Measurements from ENCODE around the gene GTF2H2C_2.
"Not testable (repeated sequence)": the region's sequence is repeated elsewhere in the genome, so short reads cannot be mapped to it uniquely, and the experiment has no call there.

The GTF2H2C_2 gene

DNA sequence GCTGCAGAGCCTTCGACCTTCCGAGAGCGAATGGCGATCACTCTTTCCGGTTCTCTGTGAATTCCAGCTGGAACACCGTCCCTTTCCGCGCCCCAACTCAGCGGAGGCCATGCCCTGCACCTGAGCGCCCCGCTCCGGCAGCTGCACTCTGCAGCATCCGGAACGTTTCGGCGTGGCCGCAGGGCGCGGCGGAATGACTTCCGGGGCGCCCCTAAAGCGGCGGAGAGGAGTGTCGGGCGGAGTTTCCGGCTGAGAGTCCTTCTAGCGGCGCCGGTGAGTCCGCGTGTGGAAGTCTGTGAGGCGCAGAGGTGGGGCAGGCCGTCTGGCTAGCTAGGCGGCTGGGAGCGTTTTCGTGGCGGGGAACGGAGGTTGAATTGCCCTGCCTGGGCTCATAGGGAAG, at the start of gene GTF2H2C_2:
Gene GTF2H2C_2, plus strand, starts transcription at position 252 of the 400 bp plus-strand sequence.
- not testable (repeated sequence) for H3K27me3 ChIP-seq (ENCODE audit: insufficient read depth, low read length); H3K4me1 ChIP-seq (ENCODE audit: insufficient read depth, low read length); H3K9me3 ChIP-seq (ENCODE audit: insufficient read depth, low read depth, low read length); H3K27ac ChIP-seq (ENCODE audit: low read depth, low read length); H3K4me3 ChIP-seq (ENCODE audit: low read length); H3K36me3 ChIP-seq (ENCODE audit: insufficient read depth, low read length); H3K9ac ChIP-seq (ENCODE audit: low read depth, low read length)
- no CpG with 5 or more reads among the region's 39 CpGs for WGBS

DNA sequence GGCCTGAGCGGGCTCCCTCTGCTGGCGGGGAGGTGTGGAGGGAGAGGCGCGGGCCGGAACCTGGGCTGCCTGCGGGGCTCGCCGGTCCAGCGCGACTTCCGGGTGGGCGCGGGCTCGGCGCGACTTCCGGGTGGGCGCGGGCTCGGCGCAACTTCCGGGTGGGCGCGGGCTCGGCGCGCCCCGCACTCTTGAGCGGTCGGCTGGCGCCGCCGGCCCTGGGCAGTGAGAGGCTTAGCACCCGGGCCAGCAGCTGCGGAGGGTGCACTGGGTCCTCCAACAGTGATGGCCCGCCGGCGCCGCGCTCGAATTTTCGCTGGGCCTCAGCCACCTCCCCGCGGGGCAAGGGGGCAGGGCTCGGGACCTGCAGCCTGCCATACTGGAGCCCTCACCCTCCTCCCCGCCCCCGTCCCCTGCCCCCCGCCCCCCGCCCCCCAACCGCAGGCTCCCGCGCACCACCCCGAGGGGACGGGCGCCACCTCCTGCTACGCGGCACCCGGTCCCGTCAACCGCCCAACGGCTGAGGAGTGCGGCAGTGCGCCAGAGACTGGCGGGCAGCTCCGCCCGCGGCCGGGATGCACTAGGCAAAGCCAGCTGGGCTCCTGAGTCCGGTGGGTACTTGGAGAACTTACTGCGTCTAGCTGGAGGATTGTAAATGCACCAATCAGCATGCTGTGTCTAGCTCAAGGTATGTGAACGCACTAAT, 14.0 kb upstream of the GTF2H2C_2 start:
- H3K27me3 ChIP-seq (ENCODE audit: insufficient read depth, low read length); H3K9me3 ChIP-seq (ENCODE audit: insufficient read depth, low read depth, low read length); H3K4me1 ChIP-seq (ENCODE audit: insufficient read depth, low read length); H3K36me3 ChIP-seq (ENCODE audit: insufficient read depth, low read length): not testable (repeated sequence)
- Histone ChIP-seq H3K9ac (ENCODE audit: low read depth, low read length) (peak overlapping the region; percentile 55; the same call in 1 of the 2 replicates), H3K27ac (ENCODE audit: low read depth, low read length) (peak overlapping the region; percentile 30; the same call in 1 of the 2 replicates), H3K4me3 (ENCODE audit: low read length) (peak overlapping the region; percentile 62)
- under 1% methylated on average over 26 of the region's 71 CpGs for WGBS

DNA sequence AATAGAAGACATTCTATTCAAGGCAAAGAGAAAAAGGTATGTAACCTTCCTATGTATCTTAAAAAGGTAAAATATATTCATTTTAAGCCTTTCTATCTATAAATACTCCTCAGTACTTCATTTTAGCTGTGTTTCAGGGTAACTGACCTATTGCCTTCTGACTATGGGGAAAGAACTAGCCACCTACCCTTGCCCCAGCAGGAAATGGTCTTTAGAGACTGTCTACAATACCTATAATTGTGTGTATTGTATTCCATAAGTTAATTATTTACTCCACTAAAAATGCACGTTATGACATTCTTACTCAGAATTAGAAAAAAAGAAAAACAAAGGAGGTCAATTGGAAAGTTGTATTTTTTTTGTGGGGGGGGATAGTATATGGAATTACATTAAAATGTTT, 6.2 kb downstream of the GTF2H2C_2 start:
- not testable (repeated sequence) for H3K27ac ChIP-seq (ENCODE audit: low read depth, low read length); H3K9ac ChIP-seq (ENCODE audit: low read depth, low read length); H3K4me3 ChIP-seq (ENCODE audit: low read length); H3K36me3 ChIP-seq (ENCODE audit: insufficient read depth, low read length); H3K9me3 ChIP-seq (ENCODE audit: insufficient read depth, low read depth, low read length); H3K27me3 ChIP-seq (ENCODE audit: insufficient read depth, low read length); H3K4me1 ChIP-seq (ENCODE audit: insufficient read depth, low read length)
- no CpG with 5 or more reads among the region's 1 CpG for WGBS

DNA sequence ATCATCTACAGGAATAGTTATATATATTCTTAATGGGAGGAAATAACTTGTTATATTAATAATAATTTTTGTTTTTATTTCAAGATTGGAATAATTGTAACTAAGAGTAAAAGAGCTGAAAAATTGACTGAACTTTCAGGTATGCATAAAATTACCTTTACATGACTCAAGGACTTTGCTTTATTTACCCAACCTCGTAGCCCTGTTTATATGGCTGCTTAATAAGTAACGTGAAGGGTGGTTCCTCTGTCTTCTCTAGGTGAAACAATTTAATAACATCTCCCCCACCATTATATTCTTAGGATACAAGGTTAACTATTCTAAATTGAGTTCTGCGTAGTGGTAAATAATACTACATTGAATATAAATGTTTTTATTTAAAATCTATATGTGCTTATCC, 8.0 kb downstream of the GTF2H2C_2 start:
- WGBS, result no CpG with 5 or more reads among the region's 3 CpGs
- not testable (repeated sequence) for H3K9ac ChIP-seq (ENCODE audit: low read depth, low read length); H3K4me1 ChIP-seq (ENCODE audit: insufficient read depth, low read length)

DNA sequence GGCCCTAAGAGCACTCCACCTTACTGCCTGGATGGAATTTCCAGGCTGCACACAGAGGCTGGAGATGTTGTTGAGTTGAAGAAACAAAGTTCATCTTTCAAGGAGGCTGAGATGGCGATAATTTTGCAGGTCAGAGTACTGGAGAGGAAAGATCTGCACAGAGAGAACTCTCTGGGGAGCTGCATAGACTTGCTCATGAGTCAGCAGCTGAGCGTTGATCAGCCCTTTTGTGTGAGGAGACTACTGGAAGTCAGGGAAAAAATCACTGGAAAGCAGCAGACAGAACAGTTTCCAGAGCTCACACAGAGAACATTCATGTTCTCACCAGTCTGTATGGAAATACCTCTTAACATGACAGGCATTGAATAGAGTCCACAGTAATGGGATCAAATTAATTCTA, 23.4 kb downstream of the GTF2H2C_2 start:
- H3K4me3 ChIP-seq (ENCODE audit: low read length), result not testable (repeated sequence)

More for the DNA sequence above, 8.0 kb downstream of the GTF2H2C_2 start:
- not testable (repeated sequence) for H3K27me3 ChIP-seq (ENCODE audit: insufficient read depth, low read length); H3K27ac ChIP-seq (ENCODE audit: low read depth, low read length); H3K4me3 ChIP-seq (ENCODE audit: low read length); H3K36me3 ChIP-seq (ENCODE audit: insufficient read depth, low read length); H3K9me3 ChIP-seq (ENCODE audit: insufficient read depth, low read depth, low read length)

DNA sequence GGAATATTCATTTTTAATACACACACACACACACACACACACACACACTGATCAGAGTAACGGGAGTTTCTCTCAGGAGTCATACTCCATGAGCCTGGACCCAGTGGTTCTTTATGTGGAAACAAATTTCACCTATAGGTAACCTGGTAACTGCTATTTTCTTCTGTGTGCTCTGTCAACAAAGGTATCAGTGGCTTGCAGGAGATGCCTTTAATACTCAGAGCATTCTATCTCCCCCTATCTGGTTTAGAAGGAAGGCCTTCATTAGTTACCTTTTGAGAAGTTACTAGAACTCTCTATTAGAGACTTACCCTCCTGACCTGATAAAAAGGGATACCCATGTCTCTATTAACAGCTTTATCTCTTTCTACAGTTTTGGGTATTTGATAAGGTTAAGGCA, 34.4 kb downstream of the GTF2H2C_2 start:
- H3K27me3 ChIP-seq (ENCODE audit: insufficient read depth, low read length); H3K36me3 ChIP-seq (ENCODE audit: insufficient read depth, low read length); H3K4me3 ChIP-seq (ENCODE audit: low read length); H3K27ac ChIP-seq (ENCODE audit: low read depth, low read length); H3K9ac ChIP-seq (ENCODE audit: low read depth, low read length); H3K9me3 ChIP-seq (ENCODE audit: insufficient read depth, low read depth, low read length); H3K4me1 ChIP-seq (ENCODE audit: insufficient read depth, low read length): not testable (repeated sequence)
- no CpG with 5 or more reads among the region's 1 CpG for WGBS

More for the DNA sequence above, 23.4 kb downstream of the GTF2H2C_2 start:
- WGBS, result no CpG with 5 or more reads among the region's 2 CpGs
- not testable (repeated sequence) for H3K36me3 ChIP-seq (ENCODE audit: insufficient read depth, low read length); H3K27me3 ChIP-seq (ENCODE audit: insufficient read depth, low read length); H3K27ac ChIP-seq (ENCODE audit: low read depth, low read length); H3K9me3 ChIP-seq (ENCODE audit: insufficient read depth, low read depth, low read length); H3K4me1 ChIP-seq (ENCODE audit: insufficient read depth, low read length); H3K9ac ChIP-seq (ENCODE audit: low read depth, low read length)

DNA sequence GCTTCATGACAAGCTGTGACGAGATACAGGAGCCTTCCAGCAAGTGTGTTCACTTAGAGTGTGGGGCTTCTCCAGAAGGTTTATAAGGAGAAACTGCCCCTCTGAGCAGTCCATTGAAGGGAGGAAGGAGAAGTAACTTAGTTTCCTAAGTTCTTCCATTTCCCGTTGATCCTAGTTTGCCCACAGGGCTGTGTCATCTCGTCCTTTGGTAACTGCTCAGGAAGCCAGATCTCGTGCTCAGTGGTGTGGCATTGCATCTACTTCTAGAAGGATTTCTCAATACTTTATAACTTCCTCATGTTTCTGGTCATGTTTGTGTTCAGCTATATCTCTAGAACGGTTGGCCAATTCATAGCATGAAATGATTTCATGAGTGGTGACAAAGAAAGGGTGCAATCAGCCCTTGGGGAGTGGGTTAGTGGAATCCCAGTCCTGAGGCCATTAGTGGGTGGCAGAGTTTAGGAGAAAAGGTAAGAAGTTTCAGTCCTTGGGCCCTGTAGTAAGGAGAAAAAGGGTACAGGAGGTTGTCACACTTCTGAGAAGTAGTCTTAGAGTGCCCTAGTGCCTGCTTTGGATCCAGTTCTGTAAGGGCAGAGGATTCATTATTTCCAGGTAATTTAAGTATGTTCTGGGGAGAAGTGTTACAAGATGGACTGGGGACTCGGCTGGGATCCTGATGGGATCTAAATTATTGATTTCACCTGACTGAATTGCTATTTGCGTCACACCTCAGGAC, 36.2 kb downstream of the GTF2H2C_2 start:
- not testable (repeated sequence) for H3K27ac ChIP-seq (ENCODE audit: low read depth, low read length); H3K4me3 ChIP-seq (ENCODE audit: low read length); H3K4me1 ChIP-seq (ENCODE audit: insufficient read depth, low read length); H3K9me3 ChIP-seq (ENCODE audit: insufficient read depth, low read depth, low read length); H3K36me3 ChIP-seq (ENCODE audit: insufficient read depth, low read length); H3K9ac ChIP-seq (ENCODE audit: low read depth, low read length); H3K27me3 ChIP-seq (ENCODE audit: insufficient read depth, low read length)
- WGBS, result no CpG with 5 or more reads among the region's 7 CpGs

DNA sequence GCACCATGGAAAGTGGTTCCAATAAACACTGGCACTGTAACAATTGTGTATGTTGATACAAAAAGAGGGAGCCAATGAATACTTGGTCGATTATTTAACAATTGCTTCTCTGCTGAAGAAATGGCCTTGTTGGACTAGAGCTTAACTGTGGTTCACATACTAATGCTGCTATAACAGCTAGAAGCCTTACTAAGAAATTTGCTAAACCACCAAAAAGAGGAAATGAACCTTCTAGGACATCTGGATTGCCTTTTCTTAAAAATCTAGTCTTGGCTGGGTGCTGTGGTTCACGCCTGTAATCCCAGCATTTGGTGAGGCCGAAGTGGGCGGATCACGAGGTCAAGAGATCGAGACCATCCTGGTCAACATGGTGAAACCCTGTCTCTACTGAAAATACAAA, 41.9 kb downstream of the GTF2H2C_2 start:
- H3K27me3 ChIP-seq (ENCODE audit: insufficient read depth, low read length); H3K4me3 ChIP-seq (ENCODE audit: low read length); H3K4me1 ChIP-seq (ENCODE audit: insufficient read depth, low read length); H3K27ac ChIP-seq (ENCODE audit: low read depth, low read length); H3K9me3 ChIP-seq (ENCODE audit: insufficient read depth, low read depth, low read length); H3K36me3 ChIP-seq (ENCODE audit: insufficient read depth, low read length); H3K9ac ChIP-seq (ENCODE audit: low read depth, low read length): not testable (repeated sequence)
- no CpG with 5 or more reads among the region's 6 CpGs for WGBS

DNA sequence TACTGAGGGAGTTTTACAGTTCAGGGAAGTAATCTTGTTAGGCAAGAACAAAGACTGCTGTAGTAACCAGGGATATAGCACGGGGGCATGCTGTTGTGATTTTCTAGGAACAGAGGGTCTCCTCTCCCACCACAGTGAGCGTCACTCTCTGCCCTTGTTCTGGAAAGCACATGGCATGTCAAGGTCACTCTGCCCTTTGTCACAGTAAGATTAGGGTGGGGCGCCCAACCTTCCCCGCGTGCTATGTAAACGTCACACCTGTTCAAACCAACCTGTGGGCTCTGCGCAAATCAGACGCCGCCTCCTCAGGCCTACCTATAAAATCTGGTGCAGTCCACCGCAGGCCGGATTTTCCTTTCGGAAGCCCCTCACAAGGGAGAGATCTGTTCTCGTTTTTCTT, 44.0 kb downstream of the GTF2H2C_2 start:
- not testable (repeated sequence) for H3K9me3 ChIP-seq (ENCODE audit: insufficient read depth, low read depth, low read length); H3K4me3 ChIP-seq (ENCODE audit: low read length); H3K27ac ChIP-seq (ENCODE audit: low read depth, low read length); H3K4me1 ChIP-seq (ENCODE audit: insufficient read depth, low read length); H3K9ac ChIP-seq (ENCODE audit: low read depth, low read length); H3K36me3 ChIP-seq (ENCODE audit: insufficient read depth, low read length); H3K27me3 ChIP-seq (ENCODE audit: insufficient read depth, low read length)
- WGBS, result 76% methylated on average over 3 of the region's 13 CpGs

DNA sequence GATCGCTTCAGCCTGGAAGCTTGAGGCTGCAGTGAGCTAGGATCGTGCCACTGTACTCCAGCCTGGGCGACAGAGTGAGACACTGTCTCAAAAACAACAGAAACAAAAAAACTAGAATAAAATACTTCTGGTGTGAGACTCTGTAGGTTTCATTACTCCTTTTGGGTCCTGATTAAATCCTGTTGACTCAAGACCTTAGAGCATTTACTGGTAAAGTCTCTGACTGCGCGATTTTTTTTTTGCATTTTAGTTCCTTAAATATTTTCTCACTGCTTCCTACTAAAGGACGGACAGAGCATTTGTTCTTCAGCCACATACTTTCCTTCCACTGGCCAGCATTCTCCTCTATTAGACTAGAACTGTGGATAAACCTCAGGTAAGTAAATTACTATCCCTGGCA, 46.8 kb downstream of the GTF2H2C_2 start:
- not testable (repeated sequence) for H3K4me3 ChIP-seq (ENCODE audit: low read length); H3K9ac ChIP-seq (ENCODE audit: low read depth, low read length); H3K27me3 ChIP-seq (ENCODE audit: insufficient read depth, low read length); H3K27ac ChIP-seq (ENCODE audit: low read depth, low read length); H3K4me1 ChIP-seq (ENCODE audit: insufficient read depth, low read length); H3K36me3 ChIP-seq (ENCODE audit: insufficient read depth, low read length); H3K9me3 ChIP-seq (ENCODE audit: insufficient read depth, low read depth, low read length)
- no CpG with 5 or more reads among the region's 6 CpGs for WGBS

DNA sequence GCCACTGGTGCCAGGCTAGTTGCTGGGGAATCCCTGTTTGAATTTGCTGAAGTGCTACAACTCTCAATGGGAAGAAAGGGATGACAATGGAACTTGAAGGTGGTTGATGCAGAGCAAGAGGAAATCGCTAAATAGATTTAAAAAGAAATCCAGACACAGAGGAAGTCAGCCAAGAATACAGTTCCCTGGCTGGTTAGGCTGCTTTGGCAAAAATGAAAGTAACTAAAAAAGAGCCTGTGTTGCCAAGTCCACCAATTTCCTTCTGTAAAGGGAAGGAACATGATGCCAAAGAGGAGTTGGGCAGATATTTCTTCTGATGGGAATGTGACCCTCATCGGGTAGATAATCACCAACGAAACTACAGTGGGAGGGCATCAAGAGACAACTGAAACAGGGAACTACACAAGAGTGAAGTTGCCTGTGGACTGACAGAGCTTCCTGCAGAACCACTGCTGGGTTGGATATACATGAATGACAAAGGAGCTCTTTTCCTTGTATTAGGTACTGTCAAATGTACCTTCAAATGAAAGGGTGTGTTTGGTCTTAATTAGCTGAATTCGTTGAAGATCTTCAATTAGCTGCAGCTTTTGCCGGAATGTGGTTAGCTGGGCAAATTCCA, 49.0 kb downstream of the GTF2H2C_2 start:
- not testable (repeated sequence) for H3K9me3 ChIP-seq (ENCODE audit: insufficient read depth, low read depth, low read length); H3K4me1 ChIP-seq (ENCODE audit: insufficient read depth, low read length); H3K27ac ChIP-seq (ENCODE audit: low read depth, low read length); H3K27me3 ChIP-seq (ENCODE audit: insufficient read depth, low read length); H3K9ac ChIP-seq (ENCODE audit: low read depth, low read length); H3K4me3 ChIP-seq (ENCODE audit: low read length); H3K36me3 ChIP-seq (ENCODE audit: insufficient read depth, low read length)
- no CpG with 5 or more reads among the region's 5 CpGs for WGBS
